GM21447 (cell line): ENCODE data around the gene WWOX.

Experiments
- ATAC-seq: cut with Tn5 transposase; IDR thresholded peaks from one replicate; pipeline ENCODE4 v1.9.1; 2021; ENCODE audit not compliant: unreplicated experiment

The WWOX gene

GRCh38 chr16:78993346-78993745 is 893.9 kb downstream of the WWOX start:
- ATAC-seq, result no peak

- no peak for ATAC-seq
Measured at GRCh38 chr16:78994135-78994745, 894.8 kb downstream of the WWOX start.

GRCh38 chr16:78995441-78995840 is 896.0 kb downstream of the WWOX start:
- ATAC-seq, result no peak

GRCh38 chr16:78996790-78997189 is 897.3 kb downstream of the WWOX start:
- ATAC-seq, result no peak

- ATAC-seq, result no peak
Measured at GRCh38 chr16:78998879-78999278, 899.4 kb downstream of the WWOX start.

- ATAC-seq, result no peak
Measured at GRCh38 chr16:79001156-79001967, 901.9 kb downstream of the WWOX start.

- ATAC-seq, result no peak
Measured at GRCh38 chr16:79003026-79003609, 903.7 kb downstream of the WWOX start.

GRCh38 chr16:79004309-79004708 is 904.9 kb downstream of the WWOX start:
- ATAC-seq, result no peak

GRCh38 chr16:79005096-79005495 is 905.6 kb downstream of the WWOX start:
- no peak for ATAC-seq

GRCh38 chr16:79006206-79006605 is 906.8 kb downstream of the WWOX start:
- ATAC-seq, result no peak

GRCh38 chr16:79006765-79007164 is 907.3 kb downstream of the WWOX start:
- no peak for ATAC-seq

- no peak for ATAC-seq
Measured at GRCh38 chr16:79007614-79008013, 908.2 kb downstream of the WWOX start.

GRCh38 chr16:79008036-79008868 is 908.8 kb downstream of the WWOX start:
- no peak for ATAC-seq

- ATAC-seq, result no peak
Measured at GRCh38 chr16:79008869-79009179, 909.4 kb downstream of the WWOX start.

- no peak for ATAC-seq
Measured at GRCh38 chr16:79009896-79010295, 910.4 kb downstream of the WWOX start.

- no peak for ATAC-seq
Measured at GRCh38 chr16:79011282-79011681, 911.8 kb downstream of the WWOX start.

GRCh38 chr16:79012671-79013434 is 913.4 kb downstream of the WWOX start:
- no peak for ATAC-seq

- no peak for ATAC-seq
Measured at GRCh38 chr16:79013930-79014660, 914.6 kb downstream of the WWOX start.

- no peak for ATAC-seq
Measured at GRCh38 chr16:79018650-79019429, 919.4 kb downstream of the WWOX start.
